Measurements from ENCODE around the gene GGNBP2.

The GGNBP2 gene

DNA sequence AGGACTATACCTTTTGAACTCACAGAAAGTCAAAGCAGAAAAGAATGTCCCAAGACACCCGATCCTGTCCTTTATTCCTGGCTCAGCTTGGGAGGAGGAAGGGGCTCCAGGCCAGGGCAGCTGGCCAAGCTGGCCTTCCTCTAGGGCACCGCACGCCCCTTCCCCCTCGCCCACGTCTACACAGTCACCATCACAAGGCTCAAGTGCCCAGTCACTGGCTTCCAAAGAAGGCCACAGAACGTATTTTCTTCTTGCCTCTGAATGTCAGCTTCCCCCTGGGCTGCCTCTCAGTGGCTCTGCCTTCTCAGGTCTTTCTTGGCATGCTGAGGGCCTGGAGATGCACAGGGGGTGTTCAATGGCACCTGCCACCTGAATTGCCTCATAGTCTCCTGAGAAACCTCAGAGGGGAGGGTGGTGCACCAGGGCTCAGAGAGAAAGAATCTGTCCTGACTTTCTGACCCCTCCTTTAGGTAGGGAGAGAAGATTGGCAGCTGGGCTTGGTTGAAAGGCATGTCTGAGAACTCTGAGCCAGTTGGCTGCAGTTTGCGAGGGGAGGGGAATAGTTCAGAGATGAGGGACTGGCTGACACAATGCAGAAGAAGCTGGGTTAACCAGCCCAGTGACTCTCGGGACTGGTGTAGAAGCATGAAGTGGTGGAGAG, 49.1 kb downstream of the GGNBP2 start:
- TF ChIP-seq EZH2phosphoT487 (IDR thresholded peaks at IDR 0.05; ENCODE audit: low read depth), result no peak
- TF ChIP-seq, protein P1, sequence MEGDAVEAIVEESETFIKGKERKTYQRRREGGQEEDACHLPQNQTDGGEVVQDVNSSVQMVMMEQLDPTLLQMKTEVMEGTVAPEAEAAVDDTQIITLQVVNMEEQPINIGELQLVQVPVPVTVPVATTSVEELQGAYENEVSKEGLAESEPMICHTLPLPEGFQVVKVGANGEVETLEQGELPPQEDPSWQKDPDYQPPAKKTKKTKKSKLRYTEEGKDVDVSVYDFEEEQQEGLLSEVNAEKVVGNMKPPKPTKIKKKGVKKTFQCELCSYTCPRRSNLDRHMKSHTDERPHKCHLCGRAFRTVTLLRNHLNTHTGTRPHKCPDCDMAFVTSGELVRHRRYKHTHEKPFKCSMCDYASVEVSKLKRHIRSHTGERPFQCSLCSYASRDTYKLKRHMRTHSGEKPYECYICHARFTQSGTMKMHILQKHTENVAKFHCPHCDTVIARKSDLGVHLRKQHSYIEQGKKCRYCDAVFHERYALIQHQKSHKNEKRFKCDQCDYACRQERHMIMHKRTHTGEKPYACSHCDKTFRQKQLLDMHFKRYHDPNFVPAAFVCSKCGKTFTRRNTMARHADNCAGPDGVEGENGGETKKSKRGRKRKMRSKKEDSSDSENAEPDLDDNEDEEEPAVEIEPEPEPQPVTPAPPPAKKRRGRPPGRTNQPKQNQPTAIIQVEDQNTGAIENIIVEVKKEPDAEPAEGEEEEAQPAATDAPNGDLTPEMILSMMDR (IDR thresholded peaks at IDR 0.05; ENCODE audit: low read depth, low read length), result no peak
- Histone ChIP-seq H3K4me3 (ENCODE audit: low read length) (no peak overlapping the region), H3K9ac (ENCODE audit: low read length) (no peak overlapping the region), H3K79me2 (ENCODE audit: low read length) (no peaks in the 10 kb centered on the region), H2AFZ (ENCODE audit: low read depth, low read length) (no peak overlapping the region), H3K27me3 (ENCODE audit: low read depth, low read length) (no peaks in the 10 kb centered on the region), H4K20me1 (ENCODE audit: insufficient read depth, low read length) (no peaks in the 10 kb centered on the region), H3K4me1 (ENCODE audit: low read length) (peaks cover 13% of the 10 kb centered on the region), H3K36me3 (replicated peaks; ENCODE audit: low read depth, low read length) (peaks cover 11% of the 10 kb centered on the region), H3K27ac (ENCODE audit: low read length) (no peak overlapping the region), H3K4me2 (ENCODE audit: low read length) (no peak overlapping the region), H3K9me3 (ENCODE audit: insufficient read depth, low read length) (no peaks in the 10 kb centered on the region)

DNA sequence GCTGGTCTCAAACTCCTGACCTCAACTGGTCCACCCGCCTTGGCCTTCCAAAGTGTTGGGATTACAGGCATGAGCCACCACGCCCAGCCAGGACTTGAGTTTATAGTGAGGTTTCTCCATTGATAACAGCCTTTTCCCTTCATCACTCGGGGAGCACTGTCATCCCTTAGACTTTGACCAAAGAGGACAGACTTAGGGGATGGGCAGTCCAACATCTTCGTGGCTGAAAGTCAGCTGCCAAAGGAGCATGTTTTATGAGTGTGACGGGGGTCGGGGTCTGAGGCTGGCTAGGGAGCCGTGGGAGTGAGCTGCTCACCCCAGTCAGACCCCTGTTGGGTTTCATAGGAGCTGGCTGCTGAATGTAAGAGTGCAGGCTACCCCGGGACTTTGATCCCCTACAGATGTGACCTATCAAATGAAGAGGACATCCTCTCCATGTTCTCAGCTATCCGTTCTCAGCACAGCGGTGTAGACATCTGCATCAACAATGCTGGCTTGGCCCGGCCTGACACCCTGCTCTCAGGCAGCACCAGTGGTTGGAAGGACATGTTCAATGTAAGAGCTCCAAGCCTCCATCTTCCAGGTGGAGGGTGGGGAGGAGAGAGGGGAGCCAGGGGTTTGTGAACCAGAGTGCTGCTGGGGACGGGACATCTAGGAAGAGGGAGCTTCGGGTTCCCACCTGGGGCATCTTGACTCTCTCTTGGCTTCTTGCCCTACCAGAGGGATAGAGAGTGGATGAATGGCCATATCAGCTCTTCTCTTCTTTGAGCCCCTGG, 50.1 kb downstream of the GGNBP2 start:
- Histone ChIP-seq H3K9ac (ENCODE audit: low read length) (no peak overlapping the region), H3K4me2 (ENCODE audit: low read length) (no peak overlapping the region), H3K27me3 (ENCODE audit: low read depth, low read length) (no peaks in the 10 kb centered on the region), H3K79me2 (ENCODE audit: low read length) (no peaks in the 10 kb centered on the region), H3K9me3 (ENCODE audit: insufficient read depth, low read length) (no peaks in the 10 kb centered on the region), H3K27ac (ENCODE audit: low read length) (no peak overlapping the region), H3K4me1 (ENCODE audit: low read length) (peaks cover 13% of the 10 kb centered on the region), H4K20me1 (ENCODE audit: insufficient read depth, low read length) (no peaks in the 10 kb centered on the region), H3K36me3 (replicated peaks; ENCODE audit: low read depth, low read length) (peaks cover 4% of the 10 kb centered on the region), H2AFZ (ENCODE audit: low read depth, low read length) (no peak overlapping the region), H3K4me3 (ENCODE audit: low read length) (no peak overlapping the region)
- TF ChIP-seq EZH2phosphoT487 (IDR thresholded peaks at IDR 0.05; ENCODE audit: low read depth), result no peak
- TF ChIP-seq, protein P1 (IDR thresholded peaks at IDR 0.05; ENCODE audit: low read depth, low read length), result no peak

DNA sequence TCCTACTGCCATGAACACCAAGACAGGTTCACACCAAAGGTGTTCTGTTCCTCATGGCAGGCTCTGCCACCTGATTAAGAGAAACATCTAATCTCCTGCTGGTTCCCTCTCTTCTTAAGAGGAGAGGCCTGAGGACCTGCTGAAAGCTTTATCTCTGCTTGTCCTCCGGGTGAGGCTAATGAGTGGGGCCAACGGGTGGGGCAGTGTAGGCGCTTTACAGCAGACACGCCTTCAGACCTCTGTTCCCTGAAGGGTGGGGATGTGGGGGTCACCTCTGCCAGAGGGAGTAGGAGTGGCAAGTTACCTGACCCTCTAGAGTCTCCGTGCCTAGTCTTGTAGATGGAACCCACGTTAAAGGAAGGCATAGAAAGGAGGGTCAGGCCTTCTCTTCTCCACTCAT, 52.5 kb downstream of the GGNBP2 start:
- no peaks in the 10 kb centered on the region for H3K27me3 ChIP-seq (ENCODE audit: low read depth, low read length)
- H3K9ac ChIP-seq (ENCODE audit: low read length), result no peak overlapping the region
- no peak overlapping the region for H3K4me3 ChIP-seq (ENCODE audit: low read length)
- no peak overlapping the region for H3K4me2 ChIP-seq (ENCODE audit: low read length)
- no peak overlapping the region for H3K27ac ChIP-seq (ENCODE audit: low read length)
- no peaks in the 10 kb centered on the region for H3K9me3 ChIP-seq (ENCODE audit: insufficient read depth, low read length)
- no peaks in the 10 kb centered on the region for H4K20me1 ChIP-seq (ENCODE audit: insufficient read depth, low read length)
- H3K79me2 ChIP-seq (ENCODE audit: low read length), result peaks cover 8% of the 10 kb centered on the region
- H2AFZ ChIP-seq (ENCODE audit: low read depth, low read length), result no peak overlapping the region
- H3K36me3 ChIP-seq (replicated peaks; ENCODE audit: low read depth, low read length), result no peaks in the 10 kb centered on the region
- H3K4me1 ChIP-seq (ENCODE audit: low read length), result peaks cover 15% of the 10 kb centered on the region
- TF ChIP-seq, protein P1 (IDR thresholded peaks at IDR 0.05; ENCODE audit: low read depth, low read length), result no peak
- TF ChIP-seq EZH2phosphoT487 (IDR thresholded peaks at IDR 0.05; ENCODE audit: low read depth), result no peak

Measured in OCI-LY3 (cell line).